Limb (tissue), 2 donors: ENCODE measurements around the gene ATP6V1F.

ENCODE experiments used
- DNase-seq, 2 donors: peaks; one replicate each; pipeline ENCODE4 v3.0.0-alpha.2; 2016; ENCODE audit errors: extremely low spot score in 2 of 2

ATP6V1F gene

GRCh38 chr7:128835790-128836641 lies 26.6 kb upstream of the ATP6V1F start:
- DNase-seq: peak; percentile 51 to 72

DNA sequence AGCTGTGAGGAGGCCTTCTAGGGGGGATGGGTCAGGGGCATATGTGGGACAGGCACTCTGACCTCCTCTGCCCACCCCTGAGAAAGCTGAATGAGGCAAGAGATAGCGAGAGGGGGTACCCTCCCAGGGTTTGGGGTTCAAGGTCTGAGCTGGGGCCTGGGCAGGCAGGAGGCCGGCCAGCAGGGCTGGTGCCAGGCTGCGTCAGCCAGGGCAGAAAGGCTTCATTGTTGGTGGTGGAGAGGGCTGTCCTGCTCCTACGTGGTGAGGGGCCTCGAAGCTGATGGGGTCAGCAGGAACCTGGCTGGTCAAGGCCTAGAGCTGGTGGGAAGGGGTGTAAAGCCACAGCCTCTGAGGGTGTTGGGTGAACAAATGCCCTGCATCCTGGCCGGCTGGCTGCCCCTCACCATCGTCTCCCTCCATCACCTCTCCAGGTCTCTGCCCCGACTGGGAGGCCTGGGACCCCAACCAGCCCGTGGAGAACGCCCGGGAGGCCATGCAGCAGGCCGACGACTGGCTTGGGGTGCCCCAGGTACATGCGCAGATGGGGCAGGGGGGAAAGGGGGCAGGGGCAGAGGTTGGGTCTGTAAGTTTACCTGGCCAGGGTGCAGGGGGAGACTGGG lies 25.8 kb upstream of the ATP6V1F start:
- no peak for DNase-seq

DNA sequence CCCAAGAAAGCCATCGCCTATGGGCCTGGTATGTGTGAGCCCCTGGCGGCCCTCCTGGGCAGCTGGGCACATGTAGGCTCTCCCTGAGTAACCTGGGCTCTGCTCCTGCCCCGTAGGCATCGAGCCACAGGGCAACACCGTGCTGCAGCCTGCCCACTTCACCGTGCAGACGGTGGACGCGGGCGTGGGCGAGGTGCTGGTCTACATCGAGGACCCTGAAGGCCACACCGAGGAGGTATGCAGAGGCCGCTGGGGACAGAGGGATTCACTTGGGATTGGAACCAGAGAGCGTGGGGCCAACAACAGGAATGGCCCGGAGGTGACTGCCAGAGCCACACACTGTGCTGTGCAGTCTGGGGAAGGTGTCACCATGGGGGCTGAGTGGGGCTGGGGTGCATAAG lies 25.1 kb upstream of the ATP6V1F start:
- DNase-seq: no peak

GRCh38 chr7:128838109-128838779 lies 24.4 kb upstream of the ATP6V1F start:
- no peak for DNase-seq

- no peak for DNase-seq
Measured at GRCh38 chr7:128838981-128839731, 23.5 kb upstream of the ATP6V1F start.

DNA sequence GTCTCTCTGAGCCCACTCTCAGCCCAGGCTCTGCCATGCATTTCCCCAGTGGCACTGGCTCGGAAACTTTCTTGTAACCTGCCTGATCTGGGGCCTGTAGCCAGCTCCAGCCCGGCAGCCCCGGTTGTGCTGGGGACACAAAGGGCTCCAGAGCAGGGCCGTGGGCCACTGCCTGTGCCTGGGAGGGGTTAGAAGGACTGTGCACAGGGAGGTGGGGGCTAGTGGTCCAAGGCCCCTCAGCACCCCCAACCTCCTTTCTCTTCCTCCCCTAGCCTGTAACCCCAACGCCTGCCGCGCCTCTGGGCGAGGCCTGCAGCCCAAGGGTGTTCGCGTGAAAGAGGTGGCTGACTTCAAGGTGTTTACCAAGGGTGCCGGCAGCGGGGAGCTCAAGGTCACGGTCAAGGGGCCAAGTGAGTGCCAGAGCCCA lies 22.9 kb upstream of the ATP6V1F start:
- no peak for DNase-seq

DNA sequence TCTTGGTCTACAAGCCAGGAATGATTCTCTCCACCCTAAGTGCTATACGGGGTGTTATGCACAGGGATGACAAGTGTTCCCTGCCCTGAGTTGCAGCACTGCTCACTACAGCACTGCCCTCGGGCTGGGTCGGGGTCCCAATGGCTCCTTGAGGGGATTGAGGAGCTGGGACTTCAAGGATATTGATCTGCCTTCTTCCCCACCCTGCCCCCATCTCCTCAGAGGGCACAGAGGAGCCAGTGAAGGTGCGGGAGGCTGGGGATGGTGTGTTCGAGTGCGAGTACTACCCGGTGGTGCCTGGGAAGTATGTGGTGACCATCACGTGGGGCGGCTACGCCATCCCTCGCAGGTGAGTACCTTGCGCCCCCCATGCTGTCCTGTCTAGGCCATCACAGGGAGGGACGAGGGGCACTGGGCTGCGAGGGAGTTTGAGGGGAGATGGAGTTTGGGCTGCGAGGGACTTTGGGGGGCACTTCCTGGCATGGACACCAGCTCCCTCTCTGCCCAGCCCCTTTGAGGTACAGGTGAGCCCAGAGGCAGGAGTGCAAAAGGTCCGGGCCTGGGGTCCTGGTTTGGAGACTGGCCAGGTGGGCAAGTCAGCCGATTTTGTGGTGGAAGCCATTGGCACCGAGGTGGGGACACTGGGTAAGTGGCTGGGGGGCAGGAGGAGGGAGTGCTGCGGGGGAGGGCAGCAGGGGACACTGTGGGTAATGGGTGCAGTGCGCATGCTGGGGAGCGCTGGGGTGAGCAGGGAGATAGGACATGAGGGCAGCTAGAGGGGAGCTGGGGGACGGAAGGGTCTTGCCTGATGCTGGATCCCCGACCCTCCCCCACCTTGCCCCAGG lies 22.1 kb upstream of the ATP6V1F start:
- no peak for DNase-seq

GRCh38 chr7:128841171-128841690 lies 21.4 kb upstream of the ATP6V1F start:
- no peak for DNase-seq

GRCh38 chr7:128841921-128842673 lies 20.6 kb upstream of the ATP6V1F start:
- no peak for DNase-seq

DNA sequence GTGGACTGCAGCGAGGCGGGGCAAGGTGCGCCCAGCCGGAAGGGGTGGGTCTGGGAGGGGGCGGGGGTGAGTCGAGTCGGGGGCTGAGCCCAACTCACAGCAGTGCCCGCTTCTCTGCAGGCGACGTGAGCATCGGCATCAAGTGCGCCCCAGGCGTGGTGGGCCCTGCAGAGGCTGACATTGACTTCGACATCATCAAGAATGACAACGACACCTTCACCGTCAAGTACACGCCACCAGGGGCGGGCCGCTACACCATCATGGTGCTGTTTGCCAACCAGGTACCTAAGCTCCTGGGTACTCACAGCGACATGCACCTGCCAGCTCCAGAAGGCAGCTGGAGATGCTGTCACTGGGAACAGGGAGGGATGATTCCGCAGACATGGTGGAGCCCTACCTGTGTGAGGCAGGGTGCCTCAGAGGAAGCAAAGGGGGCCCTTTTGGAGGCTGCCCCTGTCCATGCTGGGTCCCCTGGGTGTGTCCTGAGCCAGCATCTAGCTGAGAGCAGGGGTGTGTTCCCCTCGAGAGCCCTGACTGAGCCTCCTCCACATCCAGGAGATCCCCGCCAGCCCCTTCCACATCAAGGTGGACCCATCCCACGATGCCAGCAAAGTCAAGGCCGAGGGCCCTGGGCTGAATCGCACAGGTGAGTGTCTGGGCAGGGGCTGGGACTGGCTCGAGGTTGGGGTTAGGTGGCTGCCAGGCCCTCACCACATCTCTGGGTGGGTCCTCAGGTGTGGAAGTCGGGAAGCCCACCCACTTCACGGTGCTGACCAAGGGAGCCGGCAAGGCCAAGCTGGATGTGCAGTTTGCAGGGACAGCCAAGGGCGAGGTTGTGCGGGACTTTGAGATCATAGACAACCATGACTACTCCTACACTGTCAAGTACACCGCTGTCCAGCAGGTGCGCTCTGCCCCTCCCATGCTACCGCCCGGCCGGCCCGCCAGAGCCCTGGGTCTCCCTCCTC lies 19.7 kb upstream of the ATP6V1F start:
- no peak for DNase-seq

- no peak for DNase-seq
Measured at GRCh38 chr7:128843938-128844621, 18.6 kb upstream of the ATP6V1F start.

- no peak for DNase-seq
Measured at GRCh38 chr7:128844777-128845311, 17.8 kb upstream of the ATP6V1F start.

DNA sequence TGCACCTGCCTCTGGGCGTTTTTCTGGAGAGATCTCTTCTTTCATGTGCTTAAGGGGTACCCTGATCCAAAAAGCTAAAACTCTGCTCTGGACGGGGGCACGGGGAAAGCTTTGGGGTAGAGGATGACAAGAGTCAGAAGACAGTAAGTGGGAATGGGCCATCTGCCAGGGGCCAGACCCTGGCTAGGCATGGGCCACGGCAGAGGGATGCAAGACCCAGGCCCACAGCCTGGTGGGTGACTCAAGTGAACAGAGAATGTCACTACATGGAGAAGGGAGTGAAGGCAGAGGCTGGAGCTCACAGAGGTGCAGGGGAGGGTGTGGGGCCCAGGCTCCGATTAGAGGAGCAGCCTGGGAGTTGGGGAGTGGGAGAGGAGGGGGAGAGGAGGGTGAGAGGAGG lies 17.2 kb upstream of the ATP6V1F start:
- no peak for DNase-seq

DNA sequence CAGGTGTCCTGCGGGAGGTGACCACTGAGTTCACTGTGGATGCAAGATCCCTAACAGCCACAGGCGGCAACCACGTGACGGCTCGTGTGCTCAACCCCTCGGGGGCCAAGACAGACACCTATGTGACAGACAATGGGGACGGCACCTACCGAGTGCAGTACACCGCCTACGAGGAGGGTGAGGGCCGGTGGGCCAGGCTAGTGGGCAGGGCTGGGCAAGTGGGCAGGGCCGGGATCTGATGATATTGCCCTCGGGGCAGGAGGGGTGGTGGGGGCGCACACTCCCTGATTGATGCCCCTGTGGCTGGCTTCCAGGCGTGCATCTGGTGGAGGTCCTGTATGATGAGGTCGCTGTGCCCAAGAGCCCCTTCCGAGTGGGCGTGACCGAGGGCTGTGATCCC lies 16.7 kb upstream of the ATP6V1F start:
- DNase-seq: no peak

- DNase-seq: no peak
Measured at GRCh38 chr7:128846781-128847444, 15.7 kb upstream of the ATP6V1F start.

DNA sequence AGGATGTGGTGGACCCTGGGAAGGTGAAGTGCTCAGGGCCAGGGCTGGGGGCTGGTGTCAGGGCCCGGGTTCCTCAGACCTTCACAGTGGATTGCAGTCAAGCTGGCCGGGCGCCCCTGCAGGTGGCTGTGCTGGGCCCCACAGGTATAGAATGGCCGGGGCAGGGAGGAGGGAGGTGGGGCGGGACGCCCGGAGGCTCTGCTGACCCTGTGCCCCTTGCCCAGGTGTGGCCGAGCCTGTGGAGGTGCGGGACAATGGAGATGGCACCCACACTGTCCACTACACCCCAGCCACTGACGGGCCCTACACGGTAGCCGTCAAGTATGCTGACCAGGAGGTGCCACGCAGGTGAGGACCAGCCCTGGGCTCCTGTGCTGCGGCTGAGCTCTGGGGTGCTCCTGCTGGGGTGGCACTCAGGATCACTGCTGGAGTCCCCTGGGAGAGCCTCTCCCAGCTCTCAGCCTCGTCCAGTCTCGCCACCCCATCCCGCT lies 14.9 kb upstream of the ATP6V1F start:
- no peak for DNase-seq
